GM15510 (cell line): Measurements from ENCODE around the gene ENKD1.

Source experiments
- POLR2A ChIP-seq: IDR thresholded peaks from 3 replicates; pipeline ENCODE4 v1.6.1; 2011; ENCODE audit warnings: borderline replicate concordance; ENCODE audit not compliant: insufficient read length; ENCODE audit errors: extremely low read depth

Gene ENKD1

GRCh38 chr16:67661101-67661761 is 5.3 kb downstream of the ENKD1 start:
- no peak for TF ChIP-seq POLR2A

GRCh38 chr16:67660564-67661028 is 6.0 kb downstream of the ENKD1 start, which contains the start of gene PARD6A:
Gene PARD6A (plus strand): TSS chr16:67660960. CDS start chr16:67661039, 79 bp downstream.
- no peak for TF ChIP-seq POLR2A

GRCh38 chr16:67659675-67660563 is 6.6 kb downstream of the ENKD1 start, which contains the start of gene ACD:
Gene ACD (minus strand): TSS chr16:67660260. CDS start chr16:67660220, 40 bp downstream.
- TF ChIP-seq POLR2A, result peak; percentile 92

- TF ChIP-seq POLR2A, result no peak
These were observed 7.5 kb downstream of the ENKD1 start for GRCh38 chr16:67658849-67659674.

GRCh38 chr16:67657751-67658518 is 8.6 kb downstream of the ENKD1 start:
- TF ChIP-seq POLR2A, result no peak

- TF ChIP-seq POLR2A, result no peak
These were observed 9.4 kb downstream of the ENKD1 start for GRCh38 chr16:67657017-67657608.

- TF ChIP-seq POLR2A, result no peak
These were observed 10.1 kb downstream of the ENKD1 start for GRCh38 chr16:67656344-67657016.

- no peak for TF ChIP-seq POLR2A
These were observed 11.2 kb downstream of the ENKD1 start for GRCh38 chr16:67655363-67655762.

- TF ChIP-seq POLR2A, result no peak
These were observed 12.1 kb downstream of the ENKD1 start for GRCh38 chr16:67654403-67654911.

- no peak for TF ChIP-seq POLR2A
These were observed 12.7 kb downstream of the ENKD1 start for GRCh38 chr16:67653789-67654402.

GRCh38 chr16:67653128-67653788 is 13.3 kb downstream of the ENKD1 start:
- TF ChIP-seq POLR2A, result no peak

- TF ChIP-seq POLR2A, result no peak
These were observed 13.9 kb downstream of the ENKD1 start for GRCh38 chr16:67652578-67653127.
